K562 (cell line): ENCODE measurements around the gene LMO7. TPM values are rescaled to one million over a fixed set of nuclear protein-coding genes. Genes with fewer than 3 reads are reported as not detected.
"Not testable (repeated sequence)": the region's sequence is repeated elsewhere in the genome, so short reads cannot be mapped to it uniquely, and the experiment has no call there.

ENCODE experiments used
- ATAC-seq: fragments of 200-7000 bp; cut with Tn5 transposase; 3 replicates; pipeline ENCODE4 v1.9.1; 2020; ENCODE audit warnings: moderate library complexity
- BruUV-seq: library from RNA; stranded (reverse); fragments of 400-500 nt; replicated peaks from 2 replicates; lab custom pipeline; 2021; lab: Mats Ljungman, UMichigan
- CTCF ChIA-PET: fragments of 300-600 bp; formaldehyde crosslinking; extraction: SDS; loops from one replicate; lab custom pipeline; 2021; ENCODE audit warnings: low intra/inter-chr PET ratio; lab: Yijun Ruan, JAX
- POLR2A ChIA-PET: fragments of 300-600, 350-650 bp; sonication (Branson Sonifier 250); formaldehyde crosslinking; extraction: SDS; loops from one replicate; lab custom pipeline; 2021; ENCODE audit warnings: antibody characterized with exemption, inconsistent platforms; lab: Yijun Ruan, JAX
- DNase-seq, 4 experiments: peaks; one replicate each; pipeline versions ENCODE4 v3.0.0 to v3.0.0-alpha.2; 2011 to 2018; ENCODE audit warnings: low spot score in 3 of 4, mixed read lengths in 3 of 4; ENCODE audit errors: extremely low read depth in 1 of 4
- FAIRE-seq: peaks from 2 replicates; lab custom pipeline; 2011; peaks lifted over from hg19 to GRCh38; lab: Jason Lieb, UNC
- H2AFZ ChIP-seq: 2 replicates; pipeline ENCODE4 v1.6.0; 2011; ENCODE audit warnings: low read depth, low read length, control low read depth, inconsistent platforms
- H3K27ac ChIP-seq: fragments of 200-600 bp; 3 replicates; pipeline ENCODE4 v1.8.0; 2011; ENCODE audit warnings: low read depth, mild to moderate bottlenecking, control low read depth, inconsistent platforms, low read length, moderate library complexity, mixed read lengths; ENCODE audit errors: extremely low read depth
- H3K27me3 ChIP-seq, 2 experiments: fragments of 300-600 bp in 1 of 2; 2 replicates in 1 of 2; 3 replicates in 1 of 2; pipeline versions ENCODE4 v1.6.0 to v1.8.0; 2011; ENCODE audit warnings: inconsistent platforms in 2 of 2, low read length in 2 of 2, mild to moderate bottlenecking in 1 of 2, mixed read lengths in 1 of 2, moderate library complexity in 1 of 2; ENCODE audit not compliant: control insufficient read depth in 2 of 2, insufficient read depth in 2 of 2
- H3K36me3 ChIP-seq: fragments of 300-600 bp; 3 replicates; pipeline ENCODE4 v1.8.0; 2011; ENCODE audit warnings: mild to moderate bottlenecking, low read length, inconsistent platforms; ENCODE audit not compliant: control insufficient read depth, insufficient read depth
- H3K4me1 ChIP-seq, 2 experiments: fragments of 200-600 bp in 1 of 2; replicated peaks in 1 of 2; 2 replicates in 1 of 2; 3 replicates in 1 of 2; pipeline versions ENCODE4 v1.5.1 to v1.8.0; 2011; ENCODE audit warnings: inconsistent platforms in 2 of 2, low read length in 2 of 2, mild to moderate bottlenecking in 1 of 2, mixed read lengths in 1 of 2, moderate library complexity in 1 of 2; ENCODE audit not compliant: control insufficient read depth in 2 of 2, insufficient read depth in 2 of 2
- H3K4me2 ChIP-seq: 2 replicates; pipeline ENCODE4 v1.6.1; 2011; ENCODE audit warnings: low read length, control low read depth, inconsistent platforms, mixed read lengths; ENCODE audit not compliant: insufficient read depth
- H3K4me3 ChIP-seq: fragments of 200-600 bp; sonication (generic), shearing (Covaris generic); 2 replicates; pipeline ENCODE4 v1.5.1; 2016; ENCODE audit warnings: control low read depth, inconsistent platforms
- H3K79me2 ChIP-seq: fragments of 200-600 bp; 3 replicates; pipeline ENCODE4 v1.8.0; 2011; ENCODE audit warnings: low read length, inconsistent platforms; ENCODE audit not compliant: control insufficient read depth, insufficient read depth
- H3K9ac ChIP-seq, 2 experiments: 2 replicates each; pipeline versions ENCODE4 v1.6.0 to v1.6.1; 2011; ENCODE audit warnings: low read depth in 2 of 2, low read length in 2 of 2, control low read depth in 1 of 2, inconsistent platforms in 1 of 2, mild to moderate bottlenecking in 1 of 2, mixed read lengths in 1 of 2; ENCODE audit not compliant: insufficient read depth in 1 of 2
- H3K9me1 ChIP-seq: one replicate; pipeline ENCODE4 v1.6.0; 2011; ENCODE audit warnings: inconsistent platforms, mild to moderate bottlenecking, low read length, moderate library complexity; ENCODE audit not compliant: control insufficient read depth, insufficient read depth
- H3K9me3 ChIP-seq: replicated peaks from 2 replicates; pipeline ENCODE4 v1.5.1; 2011; ENCODE audit warnings: low read depth, low read length, inconsistent platforms; ENCODE audit not compliant: control insufficient read depth, insufficient read depth
- H4K20me1 ChIP-seq: replicated peaks from 2 replicates; pipeline ENCODE4 v1.6.1; 2011; ENCODE audit warnings: low read length, inconsistent platforms, mixed read lengths; ENCODE audit not compliant: control insufficient read depth, insufficient read depth
- CBFB ChIP-seq: sonication (generic); formaldehyde crosslinking; IDR thresholded peaks from 2 replicates; pipeline ENCODE4 v1.4.0; 2020; ENCODE audit warnings: mild to moderate bottlenecking, missing genetic modification reagents
- DDX20 ChIP-seq: fragments of 450-650 bp; IDR thresholded peaks from 2 replicates; pipeline ENCODE4 v1.6.1; 2016; ENCODE audit warnings: missing genetic modification characterization, low read depth, mild to moderate bottlenecking, missing compliant biosample characterization, moderate library complexity
- KLF6 ChIP-seq: fragments of 250-450 bp; sonication (Bioruptor Pico); IDR thresholded peaks from 2 replicates; pipeline ENCODE4 v1.4.0; 2020; ENCODE audit warnings: mild to moderate bottlenecking, moderate library complexity, borderline replicate concordance
- PURB ChIP-seq: sonication (generic); formaldehyde crosslinking; IDR thresholded peaks from 2 replicates; pipeline ENCODE4 v1.9.0; 2021; ENCODE audit warnings: low read depth, mild to moderate bottlenecking, missing genetic modification reagents
- RBM25 ChIP-seq: fragments of 200-400 bp; formaldehyde crosslinking; IDR thresholded peaks from 2 replicates; pipeline ENCODE4 v1.6.1; 2018; ENCODE audit warnings: low read length, low read depth, moderate library complexity; ENCODE audit not compliant: severe bottlenecking
- WGBS: fragments of 100-300 bp; shearing (Covaris generic); methylation state at CpG from one replicate; pipeline ENCODE4 v1.1.6; 2016; ENCODE audit warnings: low coverage, mixed read lengths; ENCODE audit not compliant: insufficient coverage; ENCODE audit errors: missing lambda C conversion rate; 5-methylcytosine and 5-hydroxymethylcytosine counted together
- in situ Hi-C: fragments of 300-500 bp; cut with MboI; formaldehyde crosslinking; loops from 4 replicates; pipeline ENCODE4 v1.15.0; 2018; ENCODE audit warnings: inconsistent platforms, mixed read lengths
- intact Hi-C: fragments of 100-400 bp; cut with micrococcal nuclease; formaldehyde crosslinking; loops from 2 replicates; pipeline ENCODE4 v1.14.2; 2022
- polyA plus RNA-seq, 8 experiments: library from polyadenylated mRNA; depleted of rRNA in 4 of 8; stranded (reverse) in 5 of 8; unstranded in 3 of 8; fragments of >200 nt; fragmentation: Nextera tagmentation in 2 of 8; fragmentation: Illumina TruSeq in 1 of 8; extraction: Ambion mirVana in 2 of 8; extraction: Trizol in 1 of 8; gene quantifications; 2 replicates each; pipeline versions ENCODE4 v1.2.1 to v1.2.3, GENCODE V29; 2011 to 2014; ENCODE audit warnings: inconsistent platforms in 1 of 8, missing spikeins in 1 of 8
- total RNA-seq, 7 experiments: library from RNA; depleted of rRNA in 6 of 7; stranded (reverse); fragments of >200 nt in 6 of 7; fragmentation: Illumina TruSeq in 2 of 7; extraction: Trizol in 2 of 7; gene quantifications; 2 replicates each; pipeline versions ENCODE4 v1.2.1 to v1.2.3, GENCODE V29; 2011 to 2021; ENCODE audit warnings: low replicate concordance in 1 of 7

The LMO7 gene
- total and polyA plus RNA-seq, 9 of the 15 experiments (the other 6 are each of a cell fraction or from before 2014, with no cell fraction given) = 0.42 to 4.3 (median 1.7) TPM

- CTCF ChIA-PET, H3K36me3 ChIP-seq, H3K9me3 ChIP-seq, H3K9ac ChIP-seq, H3K9me1 ChIP-seq, H3K4me3 ChIP-seq, H2AFZ ChIP-seq, H3K27ac ChIP-seq, POLR2A ChIA-PET, FAIRE-seq, H3K4me2 ChIP-seq, H3K79me2 ChIP-seq, in situ Hi-C loops, H3K27me3 ChIP-seq, intact Hi-C loops, ATAC-seq, BruUV-seq, H4K20me1 ChIP-seq, DNase-seq, H3K4me1 ChIP-seq: not testable (repeated sequence)
- 12% methylated on average over 5 of the region's 9 CpGs for WGBS
Observed at GRCh38 chr13:75793188-75793567, 157.0 kb downstream of the LMO7 start.

DNA sequence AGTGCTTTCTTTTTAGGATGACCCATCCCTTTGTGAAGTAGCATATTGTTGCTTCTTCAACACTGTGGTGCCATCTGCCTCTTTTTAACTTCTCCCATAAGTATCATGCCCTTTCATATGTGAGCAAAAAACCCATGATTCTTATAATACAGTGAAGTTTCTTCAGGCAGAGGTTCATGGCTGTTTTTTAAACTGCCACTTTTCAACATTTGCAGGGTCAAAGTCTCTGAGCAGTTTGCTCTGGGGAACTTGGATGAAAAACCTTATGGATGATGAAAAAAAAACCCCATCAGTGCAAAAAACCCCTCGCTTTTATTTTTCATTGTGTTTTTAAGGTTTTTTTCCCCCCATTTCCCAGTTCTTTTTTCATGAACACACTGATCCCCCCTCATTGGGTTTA is 158.5 kb downstream of the LMO7 start:
- TF ChIP-seq CBFB (CRISPR knock-in tag) (no peak), KLF6 (CRISPR knock-in tag) (no peak), RBM25 (no peak), DDX20 (tag) (no peak), PURB (no peak)
- H4K20me1 ChIP-seq = no peaks in the 10 kb centered on the region
- no peaks in the 10 kb centered on the region for H3K79me2 ChIP-seq
- ATAC-seq = no peak
- no TSS peak for BruUV-seq
- H3K27me3 ChIP-seq = no peaks in the 10 kb centered on the region
- no peak for DNase-seq
- intact Hi-C loops (no loop called here), in situ Hi-C loops (no loop called here)
- no peak overlapping the region for H3K27ac ChIP-seq
- H3K9me3 ChIP-seq = no peaks in the 10 kb centered on the region
- H2AFZ ChIP-seq = no peak overlapping the region
- CTCF ChIA-PET = no interaction called here
- H3K9me1 ChIP-seq = no peaks in the 10 kb centered on the region
- no peaks in the 10 kb centered on the region for H3K4me1 ChIP-seq
- H3K4me3 ChIP-seq = no peak overlapping the region
- no peaks in the 10 kb centered on the region for H3K36me3 ChIP-seq
- no peak for FAIRE-seq
- POLR2A ChIA-PET = no interaction called here
- no peak overlapping the region for H3K9ac ChIP-seq
- 0% methylated on average over 1 of the region's 1 CpG for WGBS
- no peak overlapping the region for H3K4me2 ChIP-seq
